ENCODE measurements around the gene GPN2.
"Not testable (repeated sequence)": the region's sequence is repeated elsewhere in the genome, so short reads cannot be mapped to it uniquely, and the experiment has no call there.

GPN2 gene

DNA sequence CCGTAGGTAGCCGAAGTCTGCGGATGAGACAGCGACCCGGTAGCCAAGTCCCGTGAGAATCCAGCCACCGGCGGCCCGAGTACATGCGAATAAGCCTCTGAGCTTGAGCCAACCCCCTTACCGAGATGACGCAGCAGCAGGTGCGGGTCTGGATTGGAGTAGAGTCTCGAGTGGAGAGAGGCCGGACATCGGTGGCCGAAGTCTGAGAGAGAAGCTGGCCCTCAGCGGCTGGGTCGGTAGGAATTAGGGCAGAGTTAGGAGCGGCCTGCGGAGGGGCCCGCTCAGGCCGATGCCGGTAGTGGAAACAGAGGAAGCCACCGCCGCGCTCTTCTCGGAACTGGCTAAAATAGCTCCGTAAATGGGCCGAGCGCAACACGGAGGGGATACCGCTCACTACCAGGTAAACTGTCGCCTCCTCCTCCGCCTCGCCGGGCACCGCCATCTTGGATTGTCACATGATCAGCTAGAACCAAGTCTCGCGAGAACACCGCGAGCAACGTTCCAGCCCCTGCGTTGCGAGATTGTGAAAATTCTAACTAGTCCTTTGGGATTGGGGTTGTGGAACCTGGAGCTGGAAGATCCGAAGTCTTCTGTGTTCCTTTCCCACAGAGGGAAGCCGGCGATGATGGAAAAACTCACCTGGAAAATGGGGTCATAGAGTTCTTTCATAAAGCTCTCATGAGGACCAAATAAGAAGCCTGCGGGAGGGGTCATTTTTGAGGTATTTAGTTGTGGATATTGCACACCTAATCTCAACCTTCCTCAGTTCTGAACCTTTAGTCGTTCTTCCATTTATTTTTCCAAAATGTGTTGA, 10.1 kb upstream of the GPN2 start, which contains the start of gene GPATCH3:
Gene GPATCH3 (minus strand): TSS at position 467 of the 814 bp plus-strand sequence. CDS start 25 bp downstream, at position 442.
- DNase-seq: peak; percentile 90 to 91

DNA sequence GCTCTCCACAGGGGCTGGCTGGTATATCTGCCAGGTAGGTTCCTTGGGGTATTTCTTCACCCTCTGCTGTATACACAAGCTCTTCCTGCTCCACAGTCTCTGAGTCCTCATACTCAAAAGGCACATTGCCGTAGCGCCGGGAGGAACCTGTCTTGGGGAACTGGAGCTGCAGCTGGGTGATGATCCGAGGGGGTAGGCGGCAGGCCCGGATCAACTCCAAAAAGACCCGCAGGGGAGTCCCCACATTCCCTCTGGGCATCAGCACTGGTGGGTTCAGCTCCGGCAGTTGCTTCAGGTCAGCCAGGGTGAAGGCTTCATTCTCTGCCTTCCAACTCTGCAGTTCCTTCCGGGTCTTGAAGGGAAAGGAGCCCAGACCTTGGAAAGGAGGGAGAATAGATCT, 7.3 kb upstream of the GPN2 start:
- no peak for DNase-seq

GRCh38 chr1:26894263-26894662, 4.2 kb upstream of the GPN2 start:
- DNase-seq: no peak

GRCh38 chr1:26890467-26890796, 349 bp upstream of the GPN2 start:
- no peak for DNase-seq

GRCh38 chr1:26888231-26888630, 1.9 kb downstream of the GPN2 start:
- no peak for DNase-seq

- DNase-seq: peak in 1 of 2 donors; percentile 36
Observed at GRCh38 chr1:26887125-26887524, 3.0 kb downstream of the GPN2 start.

DNA sequence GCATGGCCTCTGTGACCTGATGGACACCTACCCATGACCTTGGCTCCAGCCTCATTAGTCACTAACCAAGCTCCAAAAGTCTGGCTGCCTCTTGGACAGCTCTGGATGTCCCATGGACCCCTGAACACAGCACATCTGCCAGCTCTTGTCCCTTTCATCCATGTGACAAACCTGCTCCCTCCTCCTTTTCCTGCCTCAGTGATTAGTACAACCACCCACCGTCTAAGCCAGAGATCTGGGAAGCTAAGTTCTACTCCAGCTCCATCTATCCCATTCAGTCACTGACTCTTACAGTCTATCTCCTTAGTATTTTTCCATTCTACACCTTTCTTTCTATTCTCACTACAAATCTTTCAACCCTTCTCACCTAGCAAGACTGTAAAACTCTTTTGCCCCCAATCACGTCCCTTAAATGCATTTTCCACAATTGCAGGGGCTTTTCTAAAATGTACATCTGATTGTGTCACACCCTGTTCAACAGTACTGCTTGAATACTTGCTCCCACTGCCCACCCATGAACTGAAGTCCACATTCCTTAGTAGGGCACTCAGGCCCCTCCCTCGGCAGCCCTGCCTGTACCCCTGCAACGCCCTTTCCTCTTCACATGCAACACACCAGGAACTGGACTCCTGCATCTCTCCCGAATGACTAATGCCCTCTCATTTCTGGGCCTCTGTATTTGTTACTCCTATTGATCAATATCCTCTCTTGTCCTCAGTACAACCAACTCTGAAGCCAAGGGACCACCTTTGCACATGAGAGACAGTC, 7.2 kb downstream of the GPN2 start:
- no peak for DNase-seq

- DNase-seq: not testable (repeated sequence)
Observed at GRCh38 chr1:26881611-26882010, 8.5 kb downstream of the GPN2 start.

GRCh38 chr1:26879793-26880192, 10.3 kb downstream of the GPN2 start:
- no peak for DNase-seq

GRCh38 chr1:26877326-26877725, 12.8 kb downstream of the GPN2 start:
- DNase-seq: no peak

- no peak for DNase-seq
Observed at GRCh38 chr1:26874896-26875295, 15.2 kb downstream of the GPN2 start.

DNA sequence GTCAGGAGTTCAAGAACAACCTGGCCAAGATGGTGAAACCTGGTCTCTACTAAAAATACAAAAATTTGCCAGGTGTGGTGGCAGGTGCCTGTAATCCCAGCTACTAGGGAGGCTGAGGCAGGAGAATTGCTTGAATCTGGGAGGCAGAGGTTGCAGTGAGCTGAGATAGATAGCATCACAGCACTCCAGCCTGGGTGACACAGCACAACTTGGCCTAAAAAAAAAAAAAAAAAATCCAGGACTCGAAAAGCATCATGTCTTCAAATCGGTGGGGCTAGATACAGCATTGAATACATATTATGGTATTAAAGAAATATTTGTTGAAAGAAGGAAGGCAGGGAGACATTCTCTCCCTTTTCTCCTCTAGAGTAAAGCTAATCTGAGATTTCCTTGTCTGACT, 17.0 kb downstream of the GPN2 start:
- DNase-seq: not testable (repeated sequence)

GRCh38 chr1:26864610-26865480, 25.2 kb downstream of the GPN2 start:
- peak; percentile 94 to 96 for DNase-seq

- no peak for DNase-seq
Observed at GRCh38 chr1:26863685-26864077, 26.4 kb downstream of the GPN2 start.

DNA sequence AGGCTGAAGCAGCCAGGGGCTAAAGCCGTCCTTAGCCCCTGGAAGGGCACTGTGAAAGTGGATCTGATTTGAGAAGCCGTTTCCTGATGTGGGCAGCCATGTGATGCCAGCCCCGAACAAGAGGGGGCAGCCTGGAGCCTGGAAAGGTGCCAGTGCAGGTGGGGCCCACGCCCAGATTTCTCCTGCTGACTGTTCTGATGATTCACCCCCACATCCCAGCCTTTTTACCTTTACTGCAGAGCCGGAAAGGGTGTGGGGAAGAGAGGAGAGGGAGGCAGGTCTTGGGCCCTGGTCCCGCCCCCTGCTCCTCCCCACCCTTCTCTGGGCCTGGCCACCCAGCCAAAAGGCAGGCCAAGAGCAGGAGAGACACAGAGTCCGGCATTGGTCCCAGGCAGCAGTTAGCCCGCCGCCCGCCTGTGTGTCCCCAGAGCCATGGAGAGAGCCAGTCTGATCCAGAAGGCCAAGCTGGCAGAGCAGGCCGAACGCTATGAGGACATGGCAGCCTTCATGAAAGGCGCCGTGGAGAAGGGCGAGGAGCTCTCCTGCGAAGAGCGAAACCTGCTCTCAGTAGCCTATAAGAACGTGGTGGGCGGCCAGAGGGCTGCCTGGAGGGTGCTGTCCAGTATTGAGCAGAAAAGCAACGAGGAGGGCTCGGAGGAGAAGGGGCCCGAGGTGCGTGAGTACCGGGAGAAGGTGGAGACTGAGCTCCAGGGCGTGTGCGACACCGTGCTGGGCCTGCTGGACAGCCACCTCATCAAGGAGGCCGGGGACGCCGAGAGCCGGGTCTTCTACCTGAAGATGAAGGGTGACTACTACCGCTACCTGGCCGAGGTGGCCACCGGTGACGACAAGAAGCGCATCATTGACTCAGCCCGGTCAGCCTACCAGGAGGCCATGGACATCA, 27.1 kb downstream of the GPN2 start, which contains the start of gene SFN:
Gene SFN (plus strand): TSS at position 369 of the 904 bp plus-strand sequence. CDS start 64 bp downstream, at position 433.
- DNase-seq: peak; percentile 15 to 51

- no peak for DNase-seq
Observed at GRCh38 chr1:26861889-26862378, 28.1 kb downstream of the GPN2 start.

DNA sequence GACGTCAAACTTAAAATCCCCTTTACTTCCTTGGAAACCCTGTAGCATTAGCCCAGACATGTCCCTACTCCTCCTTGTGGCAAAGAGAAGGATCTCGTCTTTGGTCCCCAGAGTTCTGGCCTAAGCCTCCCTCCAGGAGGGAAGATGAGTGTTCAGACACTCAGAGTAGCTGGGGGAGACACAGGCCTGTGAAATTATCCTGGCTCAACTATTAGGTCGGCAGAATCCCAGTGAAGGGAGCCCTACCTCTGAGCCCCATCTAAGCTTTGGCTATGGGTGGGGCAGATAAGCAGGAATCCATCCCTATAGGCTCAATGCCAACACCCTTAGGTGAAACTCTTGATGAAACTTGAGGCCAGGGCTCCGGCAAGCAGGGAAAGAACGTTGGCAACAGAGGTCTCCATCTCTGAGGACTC, 28.8 kb downstream of the GPN2 start:
- DNase-seq: no peak

DNA sequence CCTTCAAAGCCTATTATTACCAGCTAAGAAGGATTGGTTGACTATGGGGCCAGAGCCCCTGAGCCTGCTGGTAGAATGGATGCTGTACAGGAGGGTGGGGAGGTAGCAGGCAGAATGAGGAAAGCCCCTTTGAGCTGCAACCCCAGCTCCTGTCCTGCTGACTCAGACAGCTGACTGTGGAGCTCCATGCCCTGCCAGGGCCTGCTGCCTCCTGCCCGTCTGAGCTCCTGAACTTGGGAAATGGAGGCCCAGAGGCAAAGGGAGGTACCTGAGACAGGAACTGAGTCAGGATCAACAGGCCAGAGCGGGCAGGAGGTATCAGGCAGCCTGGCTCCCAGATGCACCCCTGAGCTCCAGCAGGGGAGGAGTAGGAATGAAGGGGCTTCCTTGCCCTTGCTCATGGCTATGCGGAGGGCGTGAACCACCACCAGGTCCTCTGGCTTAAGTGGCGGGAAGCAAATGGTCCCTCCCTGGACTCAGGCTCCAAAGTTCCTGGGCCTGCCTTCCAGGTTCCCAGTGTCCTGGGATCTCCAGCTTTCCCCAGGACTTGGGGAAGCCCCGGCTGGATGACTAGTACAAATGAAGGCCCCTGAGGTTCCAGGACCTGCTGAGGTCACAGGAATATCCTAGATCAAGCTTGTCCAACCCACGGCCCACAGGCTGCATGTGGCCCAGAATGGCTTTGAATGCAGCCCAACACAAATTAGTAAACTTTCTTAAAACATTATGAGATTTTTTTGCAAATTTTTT, 31.0 kb downstream of the GPN2 start:
- no peak for DNase-seq

- no peak for DNase-seq
Observed at GRCh38 chr1:26858160-26858559, 31.9 kb downstream of the GPN2 start.

DNA sequence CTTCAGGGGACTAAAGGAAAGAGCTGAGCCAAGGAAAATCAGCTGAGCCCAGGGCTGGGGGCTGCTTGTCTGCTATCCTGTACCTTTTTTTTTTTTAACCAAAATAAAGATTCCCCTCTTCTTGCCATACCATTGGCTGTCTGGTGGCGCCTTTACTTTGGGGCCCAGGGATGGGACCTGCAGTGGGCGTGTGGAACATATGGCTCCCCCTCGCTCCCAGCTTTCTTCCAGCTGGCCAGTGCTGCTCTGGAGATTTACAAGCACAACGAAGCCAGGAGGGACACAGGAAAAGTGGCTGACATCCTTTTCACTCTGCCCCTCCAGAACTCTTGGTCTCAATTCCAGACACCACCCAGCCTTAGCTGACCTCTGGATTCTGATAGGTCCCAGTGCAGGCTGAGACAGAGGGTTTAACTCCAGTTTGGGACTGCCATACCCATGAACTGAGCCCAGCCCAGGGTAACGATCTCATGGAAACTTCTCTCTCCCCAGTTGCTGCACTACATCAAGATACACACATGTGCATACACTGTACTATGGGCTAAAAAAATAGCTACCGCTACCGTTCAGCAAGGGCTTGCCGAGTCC, 32.5 kb downstream of the GPN2 start:
- DNase-seq: no peak
